HL-60/S4 treated with retinoic acid at 250 ng/mL for 4 days and 3 days (cell line): ENCODE measurements around the gene LSP1.
"Not testable (repeated sequence)": the region's sequence is repeated elsewhere in the genome, so short reads cannot be mapped to it uniquely, and the experiment has no call there.

ENCODE experiments used
- in situ Hi-C: fragments of 300-500 bp; cut with MboI; formaldehyde crosslinking; loops from 2 replicates; pipeline ENCODE4 v1.7.0; 2022; ENCODE audit warnings: low sequenced_read_pairs

LSP1 gene

GRCh38 chr11:1852877-1853276, at the start of gene LSP1:
Gene LSP1, plus strand, starts transcription at chr11:1853084. Its CDS starts 61 bp downstream, at chr11:1853145.
- in situ Hi-C loops, result no loop called here

GRCh38 chr11:1803246-1803645, 49.6 kb upstream of the LSP1 start:
- in situ Hi-C loops, result no loop called here

- in situ Hi-C loops, result not testable (repeated sequence)
These were observed 48.9 kb upstream of the LSP1 start for GRCh38 chr11:1803835-1804519.

GRCh38 chr11:1805525-1805924, 47.4 kb upstream of the LSP1 start:
- in situ Hi-C loops, result no loop called here

- in situ Hi-C loops, result no loop called here
These were observed 45.5 kb upstream of the LSP1 start for GRCh38 chr11:1807264-1807995.

GRCh38 chr11:1810761-1811160, 42.1 kb upstream of the LSP1 start:
- in situ Hi-C loops, result no loop called here

- in situ Hi-C loops, result no loop called here
These were observed 40.6 kb upstream of the LSP1 start for GRCh38 chr11:1812274-1812673.

- in situ Hi-C loops, result no loop called here
These were observed 40.1 kb upstream of the LSP1 start for GRCh38 chr11:1812801-1813200.

- in situ Hi-C loops, result not testable (repeated sequence)
These were observed 39.5 kb upstream of the LSP1 start for GRCh38 chr11:1813356-1813755.

GRCh38 chr11:1814691-1815090, 38.2 kb upstream of the LSP1 start:
- in situ Hi-C loops, result no loop called here

GRCh38 chr11:1815311-1815710, 37.6 kb upstream of the LSP1 start:
- in situ Hi-C loops, result no loop called here

GRCh38 chr11:1815751-1816150, 37.1 kb upstream of the LSP1 start:
- in situ Hi-C loops, result no loop called here

GRCh38 chr11:1817000-1817399, 35.9 kb upstream of the LSP1 start:
- in situ Hi-C loops, result no loop called here

GRCh38 chr11:1817511-1817910, 35.4 kb upstream of the LSP1 start:
- in situ Hi-C loops, result no loop called here

GRCh38 chr11:1819074-1819473, 33.8 kb upstream of the LSP1 start:
- in situ Hi-C loops, result no loop called here

- in situ Hi-C loops, result no loop called here
These were observed 32.2 kb upstream of the LSP1 start for GRCh38 chr11:1820463-1821325.

GRCh38 chr11:1821562-1821961, 31.3 kb upstream of the LSP1 start:
- in situ Hi-C loops, result no loop called here

GRCh38 chr11:1822648-1823375, 30.1 kb upstream of the LSP1 start:
- in situ Hi-C loops, result no loop called here

- in situ Hi-C loops, result no loop called here
These were observed 29.3 kb upstream of the LSP1 start for GRCh38 chr11:1823376-1824220.
